GM12878 (cell line): ENCODE data around the gene TGFBR3. TPM values are rescaled to one million over a fixed set of nuclear protein-coding genes. Genes with fewer than 3 reads are reported as not detected.

Experiments used
- ATAC-seq: fragments of 200-7000 bp; cut with Tn5 transposase; 3 replicates; pipeline ENCODE4 v1.9.1; 2020; ENCODE audit warnings: mild to moderate bottlenecking, moderate library complexity
- BruUV-seq: library from RNA; stranded (reverse); fragments of 400-500 nt; replicated peaks from 2 replicates; lab custom pipeline; 2021; lab: Mats Ljungman, UMichigan
- CTCF ChIA-PET: fragments of 300-600 bp; sonication (Branson Sonifier 250); formaldehyde crosslinking; extraction: SDS; loops from one replicate; lab custom pipeline; 2021; ENCODE audit warnings: inconsistent platforms; lab: Yijun Ruan, JAX
- POLR2A ChIA-PET: fragments of 350-600 bp; formaldehyde crosslinking; extraction: SDS; loops from one replicate; lab custom pipeline; 2021; ENCODE audit warnings: inconsistent platforms; lab: Charles Lee
- RAD21 ChIA-PET: fragments of 300-600 bp; sonication (Branson Sonifier 250); formaldehyde crosslinking; loops from one replicate; lab custom pipeline; 2023; ENCODE audit warnings: antibody characterized with exemption; ENCODE audit not compliant: unreplicated experiment; lab: Charles Lee
- SMC1A ChIA-PET: fragments of 300-600 bp; sonication (Branson Sonifier 250); formaldehyde crosslinking; loops from one replicate; lab custom pipeline; 2023; ENCODE audit not compliant: unreplicated experiment, uncharacterized antibody; lab: Charles Lee
- DNase-seq: peaks from one replicate; pipeline ENCODE4 v3.0.0-alpha.2; 2011; ENCODE audit warnings: low read depth, low spot score
- FAIRE-seq: peaks from 3 replicates; lab custom pipeline; 2011; peaks lifted over from hg19 to GRCh38; lab: Jason Lieb, UNC
- H2AFZ ChIP-seq: 2 replicates; pipeline ENCODE4 v1.6.0; 2011; ENCODE audit warnings: low read depth, low read length, control low read depth; ENCODE audit not compliant: control insufficient read depth
- H3K27ac ChIP-seq: 2 replicates; pipeline ENCODE4 v1.5.1; 2011; ENCODE audit warnings: control low read depth; ENCODE audit not compliant: control insufficient read depth, insufficient read depth
- H3K27me3 ChIP-seq, 2 experiments: replicated peaks in 1 of 2; 2 replicates each; pipeline versions ENCODE4 v1.6.0 to v1.6.1; 2011; ENCODE audit warnings: low read length in 1 of 2; ENCODE audit not compliant: control insufficient read depth in 2 of 2, insufficient read depth in 2 of 2
- H3K36me3 ChIP-seq, 2 experiments: 2 replicates each; pipeline ENCODE4 v1.5.1; 2011; ENCODE audit warnings: low read length in 1 of 2; ENCODE audit not compliant: control insufficient read depth in 2 of 2, insufficient read depth in 2 of 2
- H3K4me1 ChIP-seq: 2 replicates; pipeline ENCODE4 v1.6.1; 2011; ENCODE audit warnings: mild to moderate bottlenecking, low read length, moderate library complexity, mixed read lengths; ENCODE audit not compliant: control insufficient read depth, insufficient read depth
- H3K4me2 ChIP-seq: 2 replicates; pipeline ENCODE4 v1.6.0; 2011; ENCODE audit warnings: control low read depth; ENCODE audit not compliant: control insufficient read depth, insufficient read depth
- H3K4me3 ChIP-seq: fragments of 200-600 bp; sonication (generic); 2 replicates; pipeline ENCODE4 v1.5.1; 2016
- H3K79me2 ChIP-seq: 2 replicates; pipeline ENCODE4 v1.6.0; 2011; ENCODE audit warnings: low read length; ENCODE audit not compliant: control insufficient read depth, insufficient read depth
- H3K9ac ChIP-seq: 2 replicates; pipeline ENCODE4 v1.8.0; 2011; ENCODE audit warnings: low read length, control low read depth, mixed read lengths; ENCODE audit not compliant: control insufficient read depth, insufficient read depth
- H3K9me3 ChIP-seq: replicated peaks from 3 replicates; pipeline ENCODE4 v1.5.1; 2011; ENCODE audit warnings: mild to moderate bottlenecking, low read length; ENCODE audit not compliant: control insufficient read depth, insufficient read depth
- H4K20me1 ChIP-seq: 2 replicates; pipeline ENCODE4 v1.6.0; 2011; ENCODE audit not compliant: control insufficient read depth, insufficient read depth
- CHD1 ChIP-seq: IDR thresholded peaks from 2 replicates; pipeline ENCODE4 v1.6.1; 2012; ENCODE audit warnings: low read depth, low read length, improper control_type of control experiment
- DPF2 ChIP-seq: fragments of 450-650 bp; IDR thresholded peaks from 2 replicates; pipeline ENCODE4 v1.6.1; 2017; ENCODE audit warnings: mild to moderate bottlenecking
- EGR1 ChIP-seq, 2 experiments: IDR thresholded peaks; 1 replicate in 1 of 2; 2 replicates in 1 of 2; pipeline ENCODE4 v1.6.1; 2011 to 2012; ENCODE audit warnings: low read depth in 2 of 2, low read length in 2 of 2, borderline replicate concordance in 1 of 2, mild to moderate bottlenecking in 1 of 2, moderate library complexity in 1 of 2
- HDAC2 ChIP-seq: fragments of 200-600 bp; sonication (generic); IDR thresholded peaks from 2 replicates; pipeline ENCODE4 v1.6.1; 2017
- NR2F1 ChIP-seq: fragments of 450-650 bp; conservative IDR thresholded peaks from 2 replicates; pipeline ENCODE4 v1.6.1; 2017; ENCODE audit warnings: mild to moderate bottlenecking
- NRF1 ChIP-seq: conservative IDR thresholded peaks from 2 replicates; pipeline ENCODE4 v1.6.1; 2011; ENCODE audit warnings: mild to moderate bottlenecking, low read depth, low read length, improper control_type of control experiment
- SPI1 ChIP-seq: IDR thresholded peaks from 2 replicates; pipeline ENCODE4 v1.6.1; 2011; ENCODE audit warnings: low read depth, mild to moderate bottlenecking, low read length, moderate library complexity, borderline replicate concordance; ENCODE audit not compliant: insufficient read depth
- TBL1XR1 ChIP-seq: IDR thresholded peaks from 2 replicates; pipeline ENCODE4 v1.6.1; 2012; ENCODE audit warnings: low read depth, low read length, improper control_type of control experiment
- USF2 ChIP-seq: IDR thresholded peaks from 2 replicates; pipeline ENCODE4 v1.6.1; 2011; ENCODE audit warnings: low read depth, low read length, improper control_type of control experiment, borderline replicate concordance
- WRNIP1 ChIP-seq: IDR thresholded peaks from 2 replicates; pipeline ENCODE4 v1.6.1; 2011; ENCODE audit warnings: low read depth, low read length, improper control_type of control experiment, borderline replicate concordance
- YY1 ChIP-seq: IDR thresholded peaks from 2 replicates; pipeline ENCODE4 v1.6.1; 2011; ENCODE audit warnings: low read depth, mild to moderate bottlenecking, low read length
- ZBED1 ChIP-seq: IDR thresholded peaks from 2 replicates; pipeline ENCODE4 v1.6.1; 2016; ENCODE audit warnings: borderline replicate concordance
- ZNF24 ChIP-seq: fragments of 450-650 bp; IDR thresholded peaks from 2 replicates; pipeline ENCODE4 v1.6.1; 2017; ENCODE audit warnings: antibody characterized with exemption, mild to moderate bottlenecking
- ZNF384 ChIP-seq: IDR thresholded peaks from 2 replicates; pipeline ENCODE4 v1.6.1; 2012; ENCODE audit warnings: low read depth, mild to moderate bottlenecking, low read length, improper control_type of control experiment, borderline replicate concordance
- ZNF592 ChIP-seq: fragments of 450-650 bp; IDR thresholded peaks from 2 replicates; pipeline ENCODE4 v1.6.1; 2017; ENCODE audit warnings: mild to moderate bottlenecking, moderate library complexity
- ZNF622 ChIP-seq: fragments of 450-650 bp; IDR thresholded peaks from 2 replicates; pipeline ENCODE4 v1.6.1; 2017; ENCODE audit warnings: mild to moderate bottlenecking, inconsistent platforms
- WGBS: methylation state at CpG from one replicate; pipeline ENCODE4 v1.1.6; 2016; ENCODE audit warnings: low lambda C conversion rate; ENCODE audit not compliant: insufficient replicate concordance, insufficient coverage; ENCODE audit errors: missing lambda C conversion rate; 5-methylcytosine and 5-hydroxymethylcytosine counted together
- in situ Hi-C: fragments of 300-500 bp; cut with MboI; formaldehyde crosslinking; loops from 9 replicates; pipeline ENCODE4 v1.14.3; 2018; ENCODE audit warnings: mixed read lengths
- intact Hi-C: fragments of 100-400 bp; cut with micrococcal nuclease; formaldehyde crosslinking; loops from one replicate; pipeline ENCODE4 v1.14.2; 2022; ENCODE audit not compliant: unreplicated experiment
- polyA plus RNA-seq, 11 experiments: library from polyadenylated mRNA; depleted of rRNA in 4 of 11; unstranded in 6 of 11; stranded (reverse) in 5 of 11; fragments of >200 nt; fragmentation: Nextera tagmentation in 4 of 11; fragmentation: Illumina TruSeq in 1 of 11; extraction: Ambion mirVana in 4 of 11; extraction: Trizol in 1 of 11; gene quantifications; 1 replicate in 1 of 11; 2 replicates in 10 of 11; pipeline versions ENCODE4 v1.2.1 to v1.2.3, GENCODE V29; 2011 to 2016; ENCODE audit warnings: inconsistent platforms in 2 of 11, missing spikeins in 2 of 11, low read depth in 1 of 11
- total RNA-seq, 4 experiments: library from RNA; depleted of rRNA in 3 of 4; stranded (reverse); fragments of >200 nt in 3 of 4; fragmentation: Illumina TruSeq in 1 of 4; extraction: Trizol in 1 of 4; gene quantifications; 2 replicates each; pipeline versions ENCODE4 v1.2.1 to v1.2.3, GENCODE V29; 2013 to 2021
- TF ChIP-seq, protein P1 (sequence below): fragments of 450-650 bp; IDR thresholded peaks from 2 replicates; pipeline ENCODE4 v1.6.1; 2017; ENCODE audit warnings: antibody characterized with exemption, mild to moderate bottlenecking, moderate library complexity

The TGFBR3 gene
- total and polyA plus RNA-seq, 10 of the 15 experiments (the other 5 are each of a cell fraction or from before 2014, with no cell fraction given) = 2.7 to 16.5 (median 12.6) TPM

GRCh38 chr1:91777630-91778300 lies 108.2 kb downstream of the TGFBR3 start:
- TF ChIP-seq CHD1 (no peak), ZNF592 (no peak), HDAC2 (no peak), ZNF384 (no peak), YY1 (no peak), ZBED1 (no peak), NRF1 (no peak), ZNF622 (no peak), EGR1 (IDR thresholded peaks at IDR 0.05; ENCODE audit: borderline replicate concordance in 1 of 2, low read depth in 2 of 2, low read length in 2 of 2) (no peak), NR2F1 (no peak), TBL1XR1 (no peak), SPI1 (no peak), DPF2 (no peak), ZNF24 (no peak), USF2 (no peak), WRNIP1 (no peak)
- TF ChIP-seq, protein P1, sequence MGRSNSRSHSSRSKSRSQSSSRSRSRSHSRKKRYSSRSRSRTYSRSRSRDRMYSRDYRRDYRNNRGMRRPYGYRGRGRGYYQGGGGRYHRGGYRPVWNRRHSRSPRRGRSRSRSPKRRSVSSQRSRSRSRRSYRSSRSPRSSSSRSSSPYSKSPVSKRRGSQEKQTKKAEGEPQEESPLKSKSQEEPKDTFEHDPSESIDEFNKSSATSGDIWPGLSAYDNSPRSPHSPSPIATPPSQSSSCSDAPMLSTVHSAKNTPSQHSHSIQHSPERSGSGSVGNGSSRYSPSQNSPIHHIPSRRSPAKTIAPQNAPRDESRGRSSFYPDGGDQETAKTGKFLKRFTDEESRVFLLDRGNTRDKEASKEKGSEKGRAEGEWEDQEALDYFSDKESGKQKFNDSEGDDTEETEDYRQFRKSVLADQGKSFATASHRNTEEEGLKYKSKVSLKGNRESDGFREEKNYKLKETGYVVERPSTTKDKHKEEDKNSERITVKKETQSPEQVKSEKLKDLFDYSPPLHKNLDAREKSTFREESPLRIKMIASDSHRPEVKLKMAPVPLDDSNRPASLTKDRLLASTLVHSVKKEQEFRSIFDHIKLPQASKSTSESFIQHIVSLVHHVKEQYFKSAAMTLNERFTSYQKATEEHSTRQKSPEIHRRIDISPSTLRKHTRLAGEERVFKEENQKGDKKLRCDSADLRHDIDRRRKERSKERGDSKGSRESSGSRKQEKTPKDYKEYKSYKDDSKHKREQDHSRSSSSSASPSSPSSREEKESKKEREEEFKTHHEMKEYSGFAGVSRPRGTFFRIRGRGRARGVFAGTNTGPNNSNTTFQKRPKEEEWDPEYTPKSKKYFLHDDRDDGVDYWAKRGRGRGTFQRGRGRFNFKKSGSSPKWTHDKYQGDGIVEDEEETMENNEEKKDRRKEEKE = no peak
- Histone ChIP-seq H3K27ac (no peak overlapping the region), H2AFZ (no peak overlapping the region), H3K27me3 (no peaks in the 10 kb centered on the region; a peak in 1 of 4 replicates), H3K4me1 (no peaks in the 10 kb centered on the region), H4K20me1 (no peaks in the 10 kb centered on the region), H3K9ac (no peak overlapping the region), H3K36me3 (no peaks in the 10 kb centered on the region), H3K4me2 (no peak overlapping the region), H3K79me2 (no peaks in the 10 kb centered on the region), H3K9me3 (no peaks in the 10 kb centered on the region), H3K4me3 (no peak overlapping the region)
- ChIA-PET SMC1A (interaction anchor here (1.1 kb wide), 1 partner anchor 224 kb away, joined by 4 read pairs; no protein-coding TSS in a partner anchor), POLR2A (interaction anchor here (0.6 kb wide), 1 partner anchor 1418 kb away, joined by 3 read pairs; no protein-coding TSS in a partner anchor), RAD21 (no interaction called here), CTCF (interaction anchor here (0.7 kb wide), 1 partner anchor 485 kb away, joined by 3 read pairs; no protein-coding TSS in a partner anchor)
- ATAC-seq = no peak
- WGBS = 88% methylated on average over 9 of the region's 10 CpGs
- intact Hi-C loops (no loop called here), in situ Hi-C loops (no loop called here)
- no TSS peak for BruUV-seq
- DNase-seq = no peak
- FAIRE-seq = no peak
